ENCODE data around the gene PTCD2. TPM values are rescaled to one million over a fixed set of nuclear protein-coding genes. Genes with fewer than 3 reads are reported as not detected.

PTCD2 gene
- total RNA-seq, 1 experiment from 2014 or later: 11.6 TPM

DNA sequence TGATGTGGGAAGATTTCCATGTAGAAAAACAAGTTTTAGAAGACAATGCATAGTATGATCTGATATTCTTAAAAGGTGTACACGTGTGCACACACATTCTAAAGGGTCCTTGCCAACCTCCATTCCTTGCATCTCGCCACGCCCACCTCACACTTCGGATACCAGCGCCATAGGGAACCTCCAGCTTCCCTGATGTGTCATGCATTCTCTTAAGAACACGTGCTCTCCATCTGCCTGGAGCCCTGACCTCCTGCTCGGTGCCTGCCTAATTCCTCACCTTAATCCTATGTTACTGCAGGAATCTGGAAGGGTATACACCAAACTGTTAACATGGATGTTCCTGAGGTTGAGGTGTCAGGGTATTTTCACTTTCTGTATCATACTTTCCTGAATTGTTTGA is 63.1 kb downstream of the PTCD2 start:
- H3K27me3 Mint-ChIP-seq (ENCODE audit: insufficient read depth, unreplicated experiment): no peaks in the 10 kb centered on the region
- no peak for TF ChIP-seq CTCF (IDR thresholded peaks at IDR 0.05; ENCODE audit: insufficient read depth in 1 of 2, low read depth in 1 of 2, low read length in 1 of 2, severe bottlenecking in 1 of 2, unreplicated experiment in 1 of 2)
- no peaks in the 10 kb centered on the region for H3K4me1 Mint-ChIP-seq (ENCODE audit: low read depth, unreplicated experiment)
- DNase-seq: no peak
- ChIA-PET CTCF (no interaction called here), POLR2A (no interaction called here)
- intact Hi-C loops (cut with micrococcal nuclease; ENCODE audit: unreplicated experiment): no loop called here
- H3K4me3 Mint-ChIP-seq (ENCODE audit: unreplicated experiment): no peak overlapping the region
- no peaks in the 10 kb centered on the region for H3K36me3 ChIP-seq (ENCODE audit: control insufficient read depth, insufficient read depth, low read length)
- H3K36me3 Mint-ChIP-seq (ENCODE audit: insufficient read depth, unreplicated experiment): no peaks in the 10 kb centered on the region
- H3K4me1 ChIP-seq: no peaks in the 10 kb centered on the region
- H3K4me3 ChIP-seq (ENCODE audit: low read depth, low read length): no peak overlapping the region
- H3K9me3 Mint-ChIP-seq (ENCODE audit: unreplicated experiment): no peaks in the 10 kb centered on the region
- no peaks in the 10 kb centered on the region for H3K27me3 ChIP-seq (replicated peaks; ENCODE audit: control insufficient read depth, insufficient read depth, low read length)
- H3K9me3 ChIP-seq: no peaks in the 10 kb centered on the region
- no peak overlapping the region for H3K27ac Mint-ChIP-seq (ENCODE audit: unreplicated experiment)
- BruUV-seq (replicated peaks): no TSS peak

GRCh38 chr5:72383726-72384125 is 63.6 kb downstream of the PTCD2 start:
- intact Hi-C loops (cut with micrococcal nuclease; ENCODE audit: unreplicated experiment): no loop called here
- no TSS peak for BruUV-seq (replicated peaks)
- H3K27me3 ChIP-seq (replicated peaks; ENCODE audit: control insufficient read depth, insufficient read depth, low read length): no peaks in the 10 kb centered on the region
- H3K36me3 ChIP-seq (ENCODE audit: control insufficient read depth, insufficient read depth, low read length): no peaks in the 10 kb centered on the region
- no peak for DNase-seq
- POLR2A ChIA-PET: no interaction called here
- Mint-ChIP-seq H3K36me3 (ENCODE audit: insufficient read depth, unreplicated experiment) (no peaks in the 10 kb centered on the region), H3K27me3 (ENCODE audit: insufficient read depth, unreplicated experiment) (peaks cover 4% of the 10 kb centered on the region), H3K4me3 (ENCODE audit: unreplicated experiment) (no peak overlapping the region), H3K9me3 (ENCODE audit: unreplicated experiment) (no peaks in the 10 kb centered on the region), H3K4me1 (ENCODE audit: low read depth, unreplicated experiment) (no peaks in the 10 kb centered on the region), H3K27ac (ENCODE audit: unreplicated experiment) (no peak overlapping the region)
- no peak for TF ChIP-seq CTCF (IDR thresholded peaks at IDR 0.05; ENCODE audit: insufficient read depth in 1 of 2, low read depth in 1 of 2, low read length in 1 of 2, severe bottlenecking in 1 of 2, unreplicated experiment in 1 of 2)
- no peak overlapping the region for H3K4me3 ChIP-seq (ENCODE audit: low read depth, low read length)
- H3K9me3 ChIP-seq: no peaks in the 10 kb centered on the region
- no peaks in the 10 kb centered on the region for H3K4me1 ChIP-seq
- CTCF ChIA-PET: no interaction called here

DNA sequence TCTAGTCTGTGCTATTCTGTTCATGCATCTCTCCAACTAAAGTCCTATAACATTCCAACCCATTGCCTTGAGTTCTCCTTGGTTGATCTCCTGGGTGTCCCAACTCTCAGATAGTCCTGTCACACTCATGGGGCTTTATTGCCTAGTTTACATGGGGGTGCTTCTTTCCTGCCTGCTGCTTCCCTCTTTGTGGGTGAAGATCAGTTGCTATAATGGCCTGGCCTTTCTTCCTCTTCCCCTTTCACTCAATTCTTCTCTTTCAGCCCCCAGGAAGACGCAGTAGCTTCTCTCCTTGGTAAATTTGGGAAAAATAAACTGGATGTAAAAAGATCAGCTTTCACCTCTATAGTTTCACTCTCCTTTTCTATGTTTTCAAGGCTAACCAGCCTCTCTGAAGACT is 66.5 kb downstream of the PTCD2 start:
- Mint-ChIP-seq H3K4me3 (ENCODE audit: unreplicated experiment) (no peak overlapping the region), H3K27ac (ENCODE audit: unreplicated experiment) (no peak overlapping the region), H3K27me3 (ENCODE audit: insufficient read depth, unreplicated experiment) (peaks cover 15% of the 10 kb centered on the region), H3K4me1 (ENCODE audit: low read depth, unreplicated experiment) (no peaks in the 10 kb centered on the region), H3K9me3 (ENCODE audit: unreplicated experiment) (no peaks in the 10 kb centered on the region), H3K36me3 (ENCODE audit: insufficient read depth, unreplicated experiment) (no peaks in the 10 kb centered on the region)
- DNase-seq: no peak
- ChIA-PET POLR2A (no interaction called here), CTCF (no interaction called here)
- Histone ChIP-seq H3K4me3 (ENCODE audit: low read depth, low read length) (no peak overlapping the region), H3K9me3 (no peaks in the 10 kb centered on the region), H3K36me3 (ENCODE audit: control insufficient read depth, insufficient read depth, low read length) (no peaks in the 10 kb centered on the region), H3K4me1 (no peaks in the 10 kb centered on the region), H3K27me3 (replicated peaks; ENCODE audit: control insufficient read depth, insufficient read depth, low read length) (no peaks in the 10 kb centered on the region)
- no TSS peak for BruUV-seq (replicated peaks)
- no peak for TF ChIP-seq CTCF (IDR thresholded peaks at IDR 0.05; ENCODE audit: insufficient read depth in 1 of 2, low read depth in 1 of 2, low read length in 1 of 2, severe bottlenecking in 1 of 2, unreplicated experiment in 1 of 2)
- intact Hi-C loops (cut with micrococcal nuclease; ENCODE audit: unreplicated experiment): no loop called here
